H1 (cell line): ENCODE data around the gene DMC1. TPM values are rescaled to one million over a fixed set of nuclear protein-coding genes. Genes with fewer than 3 reads are reported as not detected.

Experiments
- CTCF ChIA-PET: fragments of 300-600 bp; sonication (Branson Sonifier 250); formaldehyde crosslinking; loops from one replicate; lab custom pipeline; 2021; ENCODE audit not compliant: partially characterized antibody; lab: Charles Lee
- POLR2A ChIA-PET: fragments of 300-600 bp; sonication (Branson Sonifier 250); formaldehyde crosslinking; loops from one replicate; lab custom pipeline; 2021; ENCODE audit warnings: inconsistent platforms; ENCODE audit not compliant: partially characterized antibody; lab: Charles Lee
- DNase-seq, 2 experiments: peaks; one replicate each; pipeline versions ENCODE4 v3.0.0 to v3.0.0-alpha.2; 2010 to 2022; ENCODE audit warnings: low spot score in 2 of 2, low read depth in 1 of 2, mixed read lengths in 1 of 2
- FAIRE-seq: peaks from 2 replicates; lab custom pipeline; 2011; peaks lifted over from hg19 to GRCh38; lab: Jason Lieb, UNC
- H2AFZ ChIP-seq: 2 replicates; pipeline ENCODE4 v1.8.1; 2012; ENCODE audit warnings: low read length, inconsistent platforms
- H2AK5ac ChIP-seq: 2 replicates; pipeline ENCODE4 v1.6.1; 2013; ENCODE audit warnings: low read depth, low read length
- H2BK120ac ChIP-seq: replicated peaks from 2 replicates; pipeline ENCODE3; 2013; ENCODE audit warnings: low read depth, low read length, inconsistent platforms
- H2BK12ac ChIP-seq: 2 replicates; pipeline ENCODE4 v1.6.1; 2013; ENCODE audit warnings: low read depth, low read length
- H2BK15ac ChIP-seq: 2 replicates; pipeline ENCODE4 v1.6.1; 2013; ENCODE audit warnings: low read length
- H2BK20ac ChIP-seq: 2 replicates; pipeline ENCODE4 v1.6.1; 2013; ENCODE audit warnings: low read length
- H2BK5ac ChIP-seq: 2 replicates; pipeline ENCODE4 v1.6.1; 2013; ENCODE audit warnings: low read depth, low read length
- H3K14ac ChIP-seq: 2 replicates; pipeline ENCODE4 v1.6.1; 2013; ENCODE audit warnings: inconsistent platforms; ENCODE audit not compliant: insufficient read length
- H3K18ac ChIP-seq: 2 replicates; pipeline ENCODE4 v1.6.1; 2013; ENCODE audit warnings: low read length; ENCODE audit errors: extremely low read depth
- H3K23ac ChIP-seq: 2 replicates; pipeline ENCODE4 v1.6.1; 2013; ENCODE audit warnings: inconsistent platforms; ENCODE audit not compliant: insufficient read length
- H3K23me2 ChIP-seq: 2 replicates; pipeline ENCODE4 v1.6.1; 2013; ENCODE audit warnings: low read depth, low read length
- H3K27ac ChIP-seq: 2 replicates; pipeline ENCODE4 v1.6.1; 2011; ENCODE audit warnings: low read depth, low read length, inconsistent platforms
- H3K27me3 ChIP-seq, 4 experiments: replicated peaks in 1 of 4; 1 replicate in 1 of 4; 2 replicates in 3 of 4; pipeline versions ENCODE4 v1.6.1 to v1.8.1; 2011 to 2013; ENCODE audit warnings: low read length in 3 of 4, mild to moderate bottlenecking in 3 of 4, inconsistent platforms in 2 of 4, mixed read lengths in 2 of 4, moderate library complexity in 1 of 4; ENCODE audit not compliant: control insufficient read depth in 3 of 4, insufficient read depth in 3 of 4; ENCODE audit errors: extremely low read depth in 1 of 4
- H3K36me3 ChIP-seq, 4 experiments: 2 replicates each; pipeline versions ENCODE4 v1.6.1 to v1.8.1; 2011 to 2013; ENCODE audit warnings: mild to moderate bottlenecking in 4 of 4, low read length in 3 of 4, moderate library complexity in 2 of 4, control low read depth in 1 of 4, inconsistent platforms in 1 of 4; ENCODE audit not compliant: insufficient read depth in 4 of 4, control insufficient read depth in 2 of 4
- H3K4ac ChIP-seq: replicated peaks from 2 replicates; pipeline ENCODE3; 2013; ENCODE audit warnings: low read length, low read depth, mixed read lengths, inconsistent platforms; ENCODE audit not compliant: insufficient read length
- H3K4me1 ChIP-seq, 4 experiments: replicated peaks in 1 of 4; 1 replicate in 1 of 4; 2 replicates in 3 of 4; pipeline versions ENCODE4 v1.6.1 to v1.8.1; 2011 to 2013; ENCODE audit warnings: low read length in 3 of 4, inconsistent platforms in 2 of 4, mixed read lengths in 1 of 4; ENCODE audit not compliant: insufficient read depth in 4 of 4, control insufficient read depth in 3 of 4
- H3K4me2 ChIP-seq, 2 experiments: 2 replicates each; pipeline versions ENCODE4 v1.6.1 to v1.8.1; 2011 to 2013; ENCODE audit warnings: low read depth in 2 of 2, low read length in 2 of 2, control low read depth in 1 of 2, inconsistent platforms in 1 of 2, mild to moderate bottlenecking in 1 of 2; ENCODE audit not compliant: insufficient read depth in 1 of 2
- H3K4me3 ChIP-seq, 4 experiments: fragments of 200-600, 300-600 bp in 1 of 4; sonication (generic), shearing (Covaris generic), sonication (Bioruptor Twin) in 1 of 4; 2 replicates each; pipeline versions ENCODE4 v1.5.1 to v1.8.1; 2011 to 2016; ENCODE audit warnings: low read length in 4 of 4, low read depth in 3 of 4, control low read depth in 2 of 4, inconsistent platforms in 2 of 4, mild to moderate bottlenecking in 2 of 4, mixed read lengths in 1 of 4, moderate library complexity in 1 of 4; ENCODE audit not compliant: insufficient read depth in 2 of 4; ENCODE audit errors: extremely low read depth in 1 of 4
- H3K56ac ChIP-seq: replicated peaks from 2 replicates; pipeline ENCODE3; 2013; ENCODE audit warnings: low read depth, mild to moderate bottlenecking, mixed read lengths, low read length, inconsistent platforms; ENCODE audit not compliant: insufficient read length
- H3K79me1 ChIP-seq: 2 replicates; pipeline ENCODE4 v1.6.1; 2013; ENCODE audit warnings: low read depth, low read length, control low read depth
- H3K79me2 ChIP-seq, 2 experiments: 2 replicates each; pipeline versions ENCODE4 v1.6.1 to v1.8.1; 2012 to 2013; ENCODE audit warnings: low read length in 2 of 2, mild to moderate bottlenecking in 2 of 2, inconsistent platforms in 1 of 2; ENCODE audit not compliant: insufficient read depth in 2 of 2, control insufficient read depth in 1 of 2
- H3K9ac ChIP-seq, 4 experiments: replicated peaks in 1 of 4; 1 replicate in 1 of 4; 2 replicates in 3 of 4; pipeline versions ENCODE4 v1.6.1 to v1.8.1; 2011 to 2013; ENCODE audit warnings: low read depth in 3 of 4, low read length in 3 of 4, control low read depth in 2 of 4, mild to moderate bottlenecking in 2 of 4, moderate library complexity in 2 of 4, inconsistent platforms in 1 of 4; ENCODE audit errors: extremely low read depth in 1 of 4
- H3K9me3 ChIP-seq, 2 experiments: 2 replicates each; pipeline versions ENCODE4 v1.6.1 to v1.8.1; 2012 to 2013; ENCODE audit warnings: mild to moderate bottlenecking in 2 of 2, moderate library complexity in 2 of 2, control low read depth in 1 of 2, inconsistent platforms in 1 of 2, low read depth in 1 of 2, low read length in 1 of 2, mixed read lengths in 1 of 2; ENCODE audit not compliant: insufficient read depth in 2 of 2
- H4K20me1 ChIP-seq, 2 experiments: replicated peaks in 1 of 2; 2 replicates each; pipeline versions ENCODE3 to v1.8.1; 2011 to 2013; ENCODE audit warnings: inconsistent platforms in 2 of 2, low read length in 2 of 2, mild to moderate bottlenecking in 1 of 2; ENCODE audit not compliant: insufficient read depth in 2 of 2, control insufficient read depth in 1 of 2
- H4K5ac ChIP-seq: 2 replicates; pipeline ENCODE4 v1.6.1; 2013; ENCODE audit warnings: low read length, low read depth, mixed read lengths, inconsistent platforms; ENCODE audit not compliant: insufficient read length
- H4K8ac ChIP-seq: 2 replicates; pipeline ENCODE4 v1.8.0; 2013; ENCODE audit warnings: mild to moderate bottlenecking, moderate library complexity, low read length, inconsistent platforms; ENCODE audit not compliant: insufficient read depth; ENCODE audit errors: extremely low read depth
- H4K91ac ChIP-seq: replicated peaks from 2 replicates; pipeline ENCODE3; 2013; ENCODE audit warnings: low read length, mixed read lengths, inconsistent platforms; ENCODE audit not compliant: insufficient read length
- CBX8 ChIP-seq: fragments of 300-800, 300-1000 bp; sonication (generic); IDR thresholded peaks from 2 replicates; pipeline ENCODE4 v1.7.1; 2016; ENCODE audit warnings: low read depth, low read length, borderline replicate concordance
- CEBPB ChIP-seq: IDR thresholded peaks from 2 replicates; pipeline ENCODE4 v1.6.1; 2012; ENCODE audit warnings: low read depth, low read length
- EGR1 ChIP-seq: IDR thresholded peaks from 2 replicates; pipeline ENCODE4 v1.6.1; 2011; ENCODE audit warnings: low read depth, low read length, borderline replicate concordance
- EP300 ChIP-seq, 2 experiments: IDR thresholded peaks; 1 replicate in 1 of 2; 2 replicates in 1 of 2; pipeline ENCODE4 v1.6.1; 2011 to 2012; ENCODE audit warnings: low read depth in 2 of 2, low read length in 2 of 2, mild to moderate bottlenecking in 2 of 2, borderline replicate concordance in 1 of 2, inconsistent platforms in 1 of 2, moderate library complexity in 1 of 2
- GTF2F1 ChIP-seq: IDR thresholded peaks from 2 replicates; pipeline ENCODE4 v1.6.1; 2012; ENCODE audit warnings: low read depth, low read length, improper control_type of control experiment, borderline replicate concordance
- KDM4A ChIP-seq: IDR thresholded peaks from one replicate; pipeline ENCODE4 v1.7.1; 2012; ENCODE audit warnings: low read depth, mild to moderate bottlenecking, moderate library complexity, low read length, inconsistent platforms; ENCODE audit not compliant: severe bottlenecking
- MAFK ChIP-seq: IDR thresholded peaks from 2 replicates; pipeline ENCODE4 v1.6.1; 2012; ENCODE audit warnings: low read depth, mild to moderate bottlenecking, improper control_type of control experiment, low read length
- SP4 ChIP-seq: IDR thresholded peaks from 2 replicates; pipeline ENCODE4 v1.6.1; 2012; ENCODE audit warnings: low read length, inconsistent platforms
- TCF12 ChIP-seq: IDR thresholded peaks from 2 replicates; pipeline ENCODE4 v1.6.1; 2011; ENCODE audit warnings: low read depth, mild to moderate bottlenecking, low read length
- TEAD4 ChIP-seq: IDR thresholded peaks from 2 replicates; pipeline ENCODE4 v1.6.1; 2012; ENCODE audit warnings: low read depth, low read length, inconsistent platforms, mixed read lengths
- WGBS, 2 experiments: shearing (Covaris generic) in 1 of 2; methylation state at CpG; one replicate each; pipeline versions ENCODE4 v1.1.6 to v1.1.7; 2013 to 2015; ENCODE audit warnings: low lambda C conversion rate in 2 of 2, mixed read lengths in 2 of 2, inconsistent platforms in 1 of 2, low coverage in 1 of 2, missing lambda C conversion rate in 1 of 2; ENCODE audit not compliant: insufficient replicate concordance in 2 of 2, insufficient coverage in 1 of 2, insufficient read length in 1 of 2; ENCODE audit errors: extremely low coverage in 1 of 2, missing lambda C conversion rate in 1 of 2; 5-methylcytosine and 5-hydroxymethylcytosine counted together
- polyA plus RNA-seq, 7 experiments: library from polyadenylated mRNA; depleted of rRNA in 3 of 7; stranded (reverse) in 5 of 7; unstranded in 2 of 7; fragments of >200 nt in 5 of 7; fragments of 200-250 nt in 2 of 7; gene quantifications; 1 replicate in 5 of 7; 2 replicates in 1 of 7; 4 replicates in 1 of 7; pipeline versions ENCODE4 v1.2.1 to v1.2.3, GENCODE V29; 2011 to 2013; ENCODE audit warnings: missing spikeins in 2 of 7, mixed read lengths in 2 of 7
- total RNA-seq: library from RNA; stranded (reverse); fragmentation: NEBNext Ultra II Directional; extraction: Animal tissue kit (Norgen Biotek cat#: 25700); gene quantifications from 2 replicates; pipeline ENCODE4 v1.2.1, GENCODE V29; 2021
- TF ChIP-seq, protein P1 (sequence below): IDR thresholded peaks from 2 replicates; pipeline ENCODE4 v1.6.1; 2011; ENCODE audit warnings: low read depth, mild to moderate bottlenecking, low read length; ENCODE audit not compliant: insufficient read depth
- TF ChIP-seq, protein P2 (sequence below): IDR thresholded peaks from 2 replicates; pipeline ENCODE4 v1.6.1; 2012; ENCODE audit warnings: inconsistent platforms

The DMC1 gene
- total and polyA plus RNA-seq, 2 of the 8 experiments (the other 6 are each of a cell fraction or from before 2014, with no cell fraction given) = 3.8 to 7.2 TPM

DNA sequence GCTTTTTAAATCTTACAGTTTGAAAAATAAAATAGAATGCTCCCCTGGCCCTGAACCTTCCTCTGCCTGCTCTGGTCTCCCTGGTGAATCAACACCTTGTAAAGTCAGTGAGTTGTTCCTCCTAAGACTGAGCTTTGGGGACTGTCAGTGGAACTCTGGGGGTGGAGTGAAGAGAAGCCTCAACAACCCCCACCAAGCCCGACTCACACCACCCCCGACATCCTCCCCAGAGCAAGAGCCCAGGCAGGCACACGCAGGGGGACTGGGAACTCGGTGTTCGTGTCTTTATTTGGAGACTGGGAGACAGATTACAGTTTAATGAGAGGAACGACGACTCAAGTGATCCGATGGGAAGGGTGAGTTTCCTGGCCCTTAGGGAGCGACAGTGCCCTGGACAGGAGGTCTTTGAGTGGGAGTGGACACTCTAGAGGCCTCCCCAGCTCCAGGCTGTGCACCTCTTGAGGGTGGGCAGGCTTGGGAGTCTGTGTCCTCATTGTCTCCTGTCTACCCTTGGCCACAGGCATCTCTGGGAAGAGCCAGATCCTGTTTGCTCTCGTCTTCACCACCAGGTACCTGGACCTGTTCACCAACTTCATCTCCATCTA lies 95.9 kb downstream of the DMC1 start:
- no peak overlapping the region for H2AK5ac ChIP-seq
- no peaks in the 10 kb centered on the region for H3K79me2 ChIP-seq
- 85% methylated on average over 10 of the region's 10 CpGs; no CpG with 5 or more reads in 1 of the 2 experiments for WGBS, 2 experiments
- FAIRE-seq (no peak), DNase-seq (no peak)
- peak overlapping the region; percentile 23; the same call in 1 of the 2 replicates for H3K27ac ChIP-seq
- POLR2A ChIA-PET = interaction anchor here (1.7 to 40.8 kb wide), 3 partner anchors 1 to 33 kb away, joined by 4 to 1102 read pairs (median 1102); partner anchors contain the start of gene KDELR3
- 0 out of 2 replicates have a peak overlapping the region, but pooled peaks have one; percentile 72 for H2BK15ac ChIP-seq
- no peak overlapping the region for H3K56ac ChIP-seq
- H3K23ac ChIP-seq = no peak overlapping the region
- no peak overlapping the region for H2BK120ac ChIP-seq
- 0 out of 2 replicates have a peak overlapping the region, but pooled peaks have one; percentile 32 for H2BK20ac ChIP-seq
- no peak overlapping the region for H2BK12ac ChIP-seq
- no peak overlapping the region; the same call in 1 of the 2 replicates for H3K18ac ChIP-seq
- CTCF ChIA-PET = no interaction called here
- H3K4me3 ChIP-seq = no peak overlapping the region
- no peaks in the 10 kb centered on the region for H3K23me2 ChIP-seq
- H4K5ac ChIP-seq = no peak overlapping the region
- peaks cover 0 to 3% (median 0%) of the 10 kb centered on the region in 4 experiments; a peak in 1 of 7 replicates for H3K4me1 ChIP-seq
- H3K27me3 ChIP-seq = peaks cover 0 to 3% (median under 1%) of the 10 kb centered on the region in 4 experiments; a peak in 2 of 7 replicates
- H3K4ac ChIP-seq = no peak overlapping the region
- H3K79me1 ChIP-seq = no peaks in the 10 kb centered on the region
- no peak overlapping the region; the same call in 1 of the 2 replicates for H2BK5ac ChIP-seq
- peaks cover 0 to 1% of the 10 kb centered on the region in 2 experiments for H4K20me1 ChIP-seq
- H4K91ac ChIP-seq = no peak overlapping the region
- H3K4me2 ChIP-seq = no peak overlapping the region
- H3K14ac ChIP-seq = no peak overlapping the region
- H2AFZ ChIP-seq = no peak overlapping the region
- H3K9me3 ChIP-seq = no peaks in the 10 kb centered on the region
- H3K9ac ChIP-seq = no peak overlapping the region; a peak in 1 of 7 replicates
- no peak overlapping the region for H4K8ac ChIP-seq
- H3K36me3 ChIP-seq = no peaks in the 10 kb centered on the region
- TF ChIP-seq KDM4A (no peak), GTF2F1 (no peak), EP300 (IDR thresholded peaks at IDR 0.05; ENCODE audit: borderline replicate concordance in 1 of 2, low read depth in 2 of 2, low read length in 2 of 2) (no peak), TCF12 (no peak), MAFK (no peak), EGR1 (no peak), CEBPB (no peak), SP4 (no peak), CBX8 (no peak), TEAD4 (no peak)
- TF ChIP-seq, protein P1, sequence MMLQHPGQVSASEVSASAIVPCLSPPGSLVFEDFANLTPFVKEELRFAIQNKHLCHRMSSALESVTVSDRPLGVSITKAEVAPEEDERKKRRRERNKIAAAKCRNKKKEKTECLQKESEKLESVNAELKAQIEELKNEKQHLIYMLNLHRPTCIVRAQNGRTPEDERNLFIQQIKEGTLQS = no peak
- TF ChIP-seq, protein P2, sequence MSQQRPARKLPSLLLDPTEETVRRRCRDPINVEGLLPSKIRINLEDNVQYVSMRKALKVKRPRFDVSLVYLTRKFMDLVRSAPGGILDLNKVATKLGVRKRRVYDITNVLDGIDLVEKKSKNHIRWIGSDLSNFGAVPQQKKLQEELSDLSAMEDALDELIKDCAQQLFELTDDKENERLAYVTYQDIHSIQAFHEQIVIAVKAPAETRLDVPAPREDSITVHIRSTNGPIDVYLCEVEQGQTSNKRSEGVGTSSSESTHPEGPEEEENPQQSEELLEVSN = no peak
